Measurements from ENCODE around the gene TRABD2B. TPM values are rescaled to one million over a fixed set of nuclear protein-coding genes. Genes with fewer than 3 reads are reported as not detected.

TRABD2B gene
- total and polyA plus RNA-seq, 4 donors, result 0.28 to 2.6 (median 1.3) TPM

DNA sequence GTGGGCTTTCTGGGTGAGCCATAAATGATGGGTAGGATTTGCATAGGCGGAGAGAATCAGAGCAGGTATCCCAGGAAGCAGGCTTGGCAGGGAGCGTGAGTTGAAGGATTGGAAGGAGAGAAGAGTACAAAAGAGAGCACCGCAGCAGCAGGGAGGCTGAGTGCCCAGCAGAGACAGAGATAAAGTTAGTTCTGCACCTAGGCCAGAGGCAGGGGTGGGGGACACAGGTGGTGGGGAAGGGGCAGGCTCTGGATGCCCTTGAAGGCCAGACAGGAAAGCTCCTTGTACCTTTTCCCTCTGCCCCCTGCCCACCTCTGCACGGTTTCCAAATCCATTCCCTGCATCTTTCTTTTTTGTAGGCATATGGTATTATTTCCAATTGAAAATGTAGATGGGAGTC is 33.0 kb upstream of the TRABD2B start:
- H3K9me3 ChIP-seq (ENCODE audit: control insufficient read depth in 4 of 4, low read length in 3 of 4), result no peaks in the 10 kb centered on the region
- H3K4me1 ChIP-seq (ENCODE audit: control insufficient read depth in 4 of 4, insufficient read depth in 4 of 4, low read length in 3 of 4), result peaks cover 0 to 7% (median 4%) of the 10 kb centered on the region in 4 donors
- no peak overlapping the region for H3K4me3 ChIP-seq (ENCODE audit: low read depth in 1 of 3, low read length in 3 of 3)
- H3K36me3 ChIP-seq (ENCODE audit: control insufficient read depth in 4 of 4, insufficient read depth in 3 of 4, low read depth in 1 of 4, low read length in 3 of 4), result no peaks in the 10 kb centered on the region
- no peak overlapping the region for H3K9ac ChIP-seq (ENCODE audit: low read depth in 1 of 2, low read length in 2 of 2)
- no peak for DNase-seq (ENCODE audit: low spot score)
- TF ChIP-seq RAD21 (IDR thresholded peaks at IDR 0.05), result no peak
- TF ChIP-seq FOXA1 (IDR thresholded peaks at IDR 0.05), result no peak
- TF ChIP-seq HNF4A (conservative IDR thresholded peaks at IDR 0.05), result no peak
- no peak for TF ChIP-seq YY1 (IDR thresholded peaks at IDR 0.05)
- no peak for TF ChIP-seq EGR1 (IDR thresholded peaks at IDR 0.05; ENCODE audit: low read depth in 2 of 2)
- no peak for TF ChIP-seq NR2F2 (IDR thresholded peaks at IDR 0.05)
- no peak for TF ChIP-seq SP1 (IDR thresholded peaks at IDR 0.05)
- no peak overlapping the region for H3K27ac ChIP-seq (ENCODE audit: low read depth in 1 of 2, low read length in 2 of 2)
- 95% methylated on average over 4 of the region's 4 CpGs for WGBS
- no peaks in the 10 kb centered on the region for H3K27me3 ChIP-seq (ENCODE audit: control insufficient read depth in 4 of 4, insufficient read depth in 4 of 4, low read length in 3 of 4)

DNA sequence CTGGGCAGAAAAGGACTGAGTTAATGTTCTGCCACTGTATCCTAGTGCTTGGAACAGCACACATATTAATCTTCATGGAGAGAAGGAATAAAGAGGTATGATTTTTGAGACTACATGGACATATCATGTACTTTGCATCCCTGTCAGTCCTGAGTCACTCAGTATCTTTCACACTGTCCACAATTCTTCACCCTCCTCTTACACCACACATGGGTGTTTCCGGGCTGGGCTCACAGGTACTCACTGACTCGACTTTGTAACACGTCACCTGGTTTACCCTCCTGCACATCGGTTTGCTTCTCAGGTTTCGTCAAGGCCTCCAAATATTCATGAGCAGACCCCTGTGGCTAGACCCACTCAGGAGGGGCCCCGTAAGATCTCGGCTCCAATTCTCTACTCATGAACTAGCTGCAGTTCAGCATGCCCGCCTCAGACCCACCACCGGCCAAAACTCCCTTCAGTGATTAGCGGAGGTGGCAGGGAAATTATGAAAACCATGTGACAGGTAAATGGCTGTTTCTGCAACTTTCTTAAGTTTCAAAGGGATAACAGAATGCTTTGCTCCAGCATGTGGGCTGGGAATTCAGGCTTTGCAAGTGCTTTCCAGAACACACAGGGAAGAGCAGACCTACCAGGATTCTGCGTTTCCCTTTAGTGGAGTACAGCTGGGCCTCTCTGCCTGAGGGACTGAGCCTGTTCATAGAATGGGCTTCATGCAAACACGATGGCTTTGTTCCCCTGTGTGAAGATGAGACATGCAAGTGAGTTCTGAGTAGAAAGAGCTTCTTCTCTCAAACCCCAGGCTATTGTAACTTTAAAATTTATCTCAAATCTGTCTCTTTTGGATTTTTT is 31.3 kb upstream of the TRABD2B start:
- H3K9me3 ChIP-seq (ENCODE audit: control insufficient read depth in 4 of 4, low read length in 3 of 4), result no peaks in the 10 kb centered on the region
- H3K4me1 ChIP-seq (ENCODE audit: control insufficient read depth in 4 of 4, insufficient read depth in 4 of 4, low read length in 3 of 4), result peaks cover 0 to 7% (median 4%) of the 10 kb centered on the region in 4 donors
- H3K27ac ChIP-seq (ENCODE audit: low read depth in 1 of 2, low read length in 2 of 2), result no peak overlapping the region
- H3K9ac ChIP-seq (ENCODE audit: low read depth in 1 of 2, low read length in 2 of 2), result no peak overlapping the region
- WGBS, result 93% methylated on average over 12 of the region's 12 CpGs
- TF ChIP-seq EGR1 (IDR thresholded peaks at IDR 0.05; ENCODE audit: low read depth in 2 of 2) (no peak), NR2F2 (IDR thresholded peaks at IDR 0.05) (no peak), HNF4A (conservative IDR thresholded peaks at IDR 0.05) (no peak), GABPA (IDR thresholded peaks at IDR 0.05 in 1 of 2, conservative IDR thresholded peaks at IDR 0.05 in 1 of 2) (no peak), YY1 (IDR thresholded peaks at IDR 0.05) (no peak), RAD21 (IDR thresholded peaks at IDR 0.05) (no peak), TAF1 (conservative IDR thresholded peaks at IDR 0.05) (no peak)
- TF ChIP-seq, protein P1, sequence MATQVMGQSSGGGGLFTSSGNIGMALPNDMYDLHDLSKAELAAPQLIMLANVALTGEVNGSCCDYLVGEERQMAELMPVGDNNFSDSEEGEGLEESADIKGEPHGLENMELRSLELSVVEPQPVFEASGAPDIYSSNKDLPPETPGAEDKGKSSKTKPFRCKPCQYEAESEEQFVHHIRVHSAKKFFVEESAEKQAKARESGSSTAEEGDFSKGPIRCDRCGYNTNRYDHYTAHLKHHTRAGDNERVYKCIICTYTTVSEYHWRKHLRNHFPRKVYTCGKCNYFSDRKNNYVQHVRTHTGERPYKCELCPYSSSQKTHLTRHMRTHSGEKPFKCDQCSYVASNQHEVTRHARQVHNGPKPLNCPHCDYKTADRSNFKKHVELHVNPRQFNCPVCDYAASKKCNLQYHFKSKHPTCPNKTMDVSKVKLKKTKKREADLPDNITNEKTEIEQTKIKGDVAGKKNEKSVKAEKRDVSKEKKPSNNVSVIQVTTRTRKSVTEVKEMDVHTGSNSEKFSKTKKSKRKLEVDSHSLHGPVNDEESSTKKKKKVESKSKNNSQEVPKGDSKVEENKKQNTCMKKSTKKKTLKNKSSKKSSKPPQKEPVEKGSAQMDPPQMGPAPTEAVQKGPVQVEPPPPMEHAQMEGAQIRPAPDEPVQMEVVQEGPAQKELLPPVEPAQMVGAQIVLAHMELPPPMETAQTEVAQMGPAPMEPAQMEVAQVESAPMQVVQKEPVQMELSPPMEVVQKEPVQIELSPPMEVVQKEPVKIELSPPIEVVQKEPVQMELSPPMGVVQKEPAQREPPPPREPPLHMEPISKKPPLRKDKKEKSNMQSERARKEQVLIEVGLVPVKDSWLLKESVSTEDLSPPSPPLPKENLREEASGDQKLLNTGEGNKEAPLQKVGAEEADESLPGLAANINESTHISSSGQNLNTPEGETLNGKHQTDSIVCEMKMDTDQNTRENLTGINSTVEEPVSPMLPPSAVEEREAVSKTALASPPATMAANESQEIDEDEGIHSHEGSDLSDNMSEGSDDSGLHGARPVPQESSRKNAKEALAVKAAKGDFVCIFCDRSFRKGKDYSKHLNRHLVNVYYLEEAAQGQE (IDR thresholded peaks at IDR 0.05), result no peak
- TF ChIP-seq, protein P2, sequence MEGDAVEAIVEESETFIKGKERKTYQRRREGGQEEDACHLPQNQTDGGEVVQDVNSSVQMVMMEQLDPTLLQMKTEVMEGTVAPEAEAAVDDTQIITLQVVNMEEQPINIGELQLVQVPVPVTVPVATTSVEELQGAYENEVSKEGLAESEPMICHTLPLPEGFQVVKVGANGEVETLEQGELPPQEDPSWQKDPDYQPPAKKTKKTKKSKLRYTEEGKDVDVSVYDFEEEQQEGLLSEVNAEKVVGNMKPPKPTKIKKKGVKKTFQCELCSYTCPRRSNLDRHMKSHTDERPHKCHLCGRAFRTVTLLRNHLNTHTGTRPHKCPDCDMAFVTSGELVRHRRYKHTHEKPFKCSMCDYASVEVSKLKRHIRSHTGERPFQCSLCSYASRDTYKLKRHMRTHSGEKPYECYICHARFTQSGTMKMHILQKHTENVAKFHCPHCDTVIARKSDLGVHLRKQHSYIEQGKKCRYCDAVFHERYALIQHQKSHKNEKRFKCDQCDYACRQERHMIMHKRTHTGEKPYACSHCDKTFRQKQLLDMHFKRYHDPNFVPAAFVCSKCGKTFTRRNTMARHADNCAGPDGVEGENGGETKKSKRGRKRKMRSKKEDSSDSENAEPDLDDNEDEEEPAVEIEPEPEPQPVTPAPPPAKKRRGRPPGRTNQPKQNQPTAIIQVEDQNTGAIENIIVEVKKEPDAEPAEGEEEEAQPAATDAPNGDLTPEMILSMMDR (IDR thresholded peaks at IDR 0.05; ENCODE audit: low read depth, low read length, missing input control), result no peak
- TF ChIP-seq, protein P3, sequence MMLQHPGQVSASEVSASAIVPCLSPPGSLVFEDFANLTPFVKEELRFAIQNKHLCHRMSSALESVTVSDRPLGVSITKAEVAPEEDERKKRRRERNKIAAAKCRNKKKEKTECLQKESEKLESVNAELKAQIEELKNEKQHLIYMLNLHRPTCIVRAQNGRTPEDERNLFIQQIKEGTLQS (IDR thresholded peaks at IDR 0.05), result no peak
- TF ChIP-seq, protein P4, sequence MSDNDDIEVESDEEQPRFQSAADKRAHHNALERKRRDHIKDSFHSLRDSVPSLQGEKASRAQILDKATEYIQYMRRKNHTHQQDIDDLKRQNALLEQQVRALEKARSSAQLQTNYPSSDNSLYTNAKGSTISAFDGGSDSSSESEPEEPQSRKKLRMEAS (IDR thresholded peaks at IDR 0.05), result no peak
- H3K4me3 ChIP-seq (ENCODE audit: low read depth in 1 of 3, low read length in 3 of 3), result no peak overlapping the region
- H3K27me3 ChIP-seq (ENCODE audit: control insufficient read depth in 4 of 4, insufficient read depth in 4 of 4, low read length in 3 of 4), result no peaks in the 10 kb centered on the region
- no peak for DNase-seq (ENCODE audit: low spot score)
- no peaks in the 10 kb centered on the region for H3K36me3 ChIP-seq (ENCODE audit: control insufficient read depth in 4 of 4, insufficient read depth in 3 of 4, low read depth in 1 of 4, low read length in 3 of 4)
